ACC112 (cell line): Measurements from ENCODE around the gene DNAJC15.

Source experiments
- H2AFZ ChIP-seq: fragments of 200-600 bp; sonication (generic); one replicate; pipeline ENCODE4 v1.6.0; 2017; ENCODE audit warnings: antibody characterized with exemption, low read length; ENCODE audit not compliant: unreplicated experiment
- H3K27ac ChIP-seq: fragments of 200-600 bp; sonication (generic); 2 replicates; pipeline ENCODE4 v1.5.1; 2014; ENCODE audit warnings: low read depth, mild to moderate bottlenecking, antibody characterized with exemption, low read length, moderate library complexity
- H3K27me3 ChIP-seq: fragments of 200-600 bp; sonication (generic); 2 replicates; pipeline ENCODE4 v1.6.1; 2014; ENCODE audit warnings: mild to moderate bottlenecking, antibody characterized with exemption, low read length, moderate library complexity, mixed read lengths; ENCODE audit not compliant: insufficient read depth
- H3K36me3 ChIP-seq: fragments of 200-600 bp; sonication (generic); 2 replicates; pipeline ENCODE4 v1.6.1; 2016; ENCODE audit warnings: mild to moderate bottlenecking, antibody characterized with exemption, low read length, moderate library complexity, mixed read lengths; ENCODE audit not compliant: insufficient read depth
- H3K4me1 ChIP-seq: fragments of 200-600 bp; sonication (generic); one replicate; pipeline ENCODE4 v1.6.1; 2016; ENCODE audit warnings: low read length, mixed read lengths; ENCODE audit not compliant: insufficient read depth, unreplicated experiment, control insufficient read depth
- H3K4me3 ChIP-seq: fragments of 200-600 bp; sonication (generic); 2 replicates; pipeline ENCODE4 v1.5.1; 2014; ENCODE audit warnings: mild to moderate bottlenecking, low read depth, low read length
- H3K79me2 ChIP-seq: fragments of 200-600 bp; sonication (generic); one replicate; pipeline ENCODE4 v1.6.0; 2016; ENCODE audit warnings: low read length; ENCODE audit not compliant: control insufficient read depth, unreplicated experiment, insufficient read depth

Gene DNAJC15

DNA sequence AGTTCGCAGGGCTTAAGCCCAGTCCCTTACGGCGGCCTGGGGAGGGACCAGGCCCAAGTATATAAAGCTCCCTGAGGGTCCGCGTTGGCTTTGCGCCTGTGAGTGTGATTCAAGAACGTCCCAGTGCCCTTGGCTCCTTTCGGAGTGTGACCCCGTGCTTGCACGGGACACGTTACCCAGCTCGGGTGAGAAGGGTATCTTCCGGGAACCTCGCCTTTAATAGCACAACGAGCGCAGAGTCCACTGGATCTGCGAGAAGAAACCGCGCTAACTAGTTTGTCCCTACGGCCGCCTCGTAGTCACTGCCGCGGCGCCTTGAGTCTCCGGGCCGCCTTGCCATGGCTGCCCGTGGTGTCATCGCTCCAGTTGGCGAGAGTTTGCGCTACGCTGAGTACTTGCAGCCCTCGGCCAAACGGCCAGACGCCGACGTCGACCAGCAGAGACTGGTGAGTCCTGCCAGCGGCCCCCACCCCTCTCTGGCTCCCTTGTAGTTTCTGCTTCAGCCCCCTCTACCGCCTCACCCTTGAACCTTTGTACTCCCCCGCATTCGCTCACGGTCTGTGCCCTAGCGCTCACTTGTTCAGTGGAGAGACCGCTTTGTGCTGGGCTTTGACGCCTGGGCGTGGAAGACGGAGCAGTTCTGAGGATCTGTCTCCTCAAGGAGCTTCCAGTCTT, at the start of gene DNAJC15:
Gene DNAJC15 (plus strand): TSS at position 298 of the 675 bp plus-strand sequence. CDS start 41 bp downstream, at position 339.
- Histone ChIP-seq H3K36me3 (no peaks in the 10 kb centered on the region), H2AFZ (peak within 1 kb of the TSS; percentile 95), H3K4me3 (peak within 1 kb of the TSS; percentile 86), H3K4me1 (peaks cover 22% of the 10 kb centered on the region), H3K27ac (peak within 1 kb of the TSS; percentile 76), H3K79me2 (peaks cover 33% of the 10 kb centered on the region), H3K27me3 (no peaks in the 10 kb centered on the region)

DNA sequence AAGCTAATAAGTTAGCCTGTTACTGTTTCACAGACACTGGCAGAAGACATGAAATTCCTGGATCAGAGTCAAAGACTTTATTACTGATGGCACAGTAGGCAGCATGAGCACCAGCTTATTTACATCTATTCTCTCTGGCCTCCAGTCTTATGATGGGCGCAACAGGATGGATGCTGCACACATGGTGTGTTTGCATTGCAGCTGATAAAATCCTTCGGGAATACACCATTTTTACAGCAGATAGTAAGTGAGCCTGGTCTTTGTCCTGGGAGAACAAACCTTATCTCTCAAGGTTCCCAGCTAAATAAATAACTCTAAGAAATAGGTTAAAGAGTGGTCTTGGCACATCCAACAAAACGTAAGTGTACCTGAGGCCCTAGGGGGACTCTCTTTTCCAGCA, 47.3 kb upstream of the DNAJC15 start:
- H3K27me3 ChIP-seq = no peaks in the 10 kb centered on the region
- H2AFZ ChIP-seq = no peak overlapping the region
- no peak overlapping the region for H3K27ac ChIP-seq
- H3K4me3 ChIP-seq = no peak overlapping the region
- peaks cover 27% of the 10 kb centered on the region for H3K36me3 ChIP-seq
- H3K79me2 ChIP-seq = peaks cover 55% of the 10 kb centered on the region
- peaks cover 25% of the 10 kb centered on the region for H3K4me1 ChIP-seq

DNA sequence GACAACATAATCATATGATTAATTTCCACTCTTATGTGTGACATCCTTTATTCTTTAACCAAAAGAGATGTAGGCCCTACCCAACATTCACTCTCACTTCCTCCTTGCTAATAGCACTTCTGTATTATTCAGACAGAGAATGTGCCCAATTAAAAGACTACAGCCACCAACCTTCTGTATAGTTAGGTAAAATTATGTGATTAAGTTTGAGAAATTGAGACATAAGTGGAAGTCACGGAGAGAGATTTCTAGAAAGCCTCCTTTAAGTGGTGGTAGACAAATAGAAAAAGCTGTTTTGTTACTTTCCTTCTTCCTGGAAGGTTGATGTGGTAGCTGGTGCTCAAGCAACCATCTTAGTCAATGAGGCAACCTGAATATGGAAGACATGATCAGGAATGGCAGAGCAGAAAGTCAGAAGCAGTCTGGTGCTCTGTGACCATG, 46.1 kb upstream of the DNAJC15 start:
- peaks cover 25% of the 10 kb centered on the region for H3K4me1 ChIP-seq
- H3K79me2 ChIP-seq = peaks cover 62% of the 10 kb centered on the region
- peaks cover 27% of the 10 kb centered on the region for H3K36me3 ChIP-seq
- H3K27me3 ChIP-seq = no peaks in the 10 kb centered on the region
- no peak overlapping the region for H2AFZ ChIP-seq
- no peak overlapping the region for H3K4me3 ChIP-seq
- H3K27ac ChIP-seq = no peak overlapping the region

DNA sequence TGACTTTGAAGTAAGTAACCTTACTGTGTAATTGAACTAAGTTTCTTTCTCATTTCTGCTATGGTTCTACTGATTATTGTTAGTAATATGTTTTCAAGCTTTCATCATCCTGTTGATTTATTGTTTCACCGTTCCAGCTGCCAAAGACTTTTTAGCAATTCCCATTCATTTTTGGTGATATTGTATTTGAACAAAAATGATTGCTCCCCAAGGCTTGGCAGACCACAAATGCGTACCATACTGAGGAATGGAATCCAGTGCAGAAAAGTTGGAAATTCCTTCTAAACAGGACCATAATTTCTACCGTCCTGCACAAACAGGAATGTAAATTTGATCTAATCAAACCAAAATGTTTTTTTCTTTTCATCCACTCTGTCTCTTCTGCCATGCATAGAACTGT, 42.1 kb upstream of the DNAJC15 start:
- Histone ChIP-seq H2AFZ (no peak overlapping the region), H3K79me2 (peaks cover 77% of the 10 kb centered on the region), H3K27ac (peak overlapping the region; percentile 26; the same call in 1 of the 2 replicates), H3K4me3 (0 out of 2 replicates have a peak overlapping the region, but pooled peaks have one; percentile 2), H3K4me1 (peaks cover 47% of the 10 kb centered on the region), H3K36me3 (peaks cover 15% of the 10 kb centered on the region; the same call in 1 of the 2 replicates), H3K27me3 (no peaks in the 10 kb centered on the region)

DNA sequence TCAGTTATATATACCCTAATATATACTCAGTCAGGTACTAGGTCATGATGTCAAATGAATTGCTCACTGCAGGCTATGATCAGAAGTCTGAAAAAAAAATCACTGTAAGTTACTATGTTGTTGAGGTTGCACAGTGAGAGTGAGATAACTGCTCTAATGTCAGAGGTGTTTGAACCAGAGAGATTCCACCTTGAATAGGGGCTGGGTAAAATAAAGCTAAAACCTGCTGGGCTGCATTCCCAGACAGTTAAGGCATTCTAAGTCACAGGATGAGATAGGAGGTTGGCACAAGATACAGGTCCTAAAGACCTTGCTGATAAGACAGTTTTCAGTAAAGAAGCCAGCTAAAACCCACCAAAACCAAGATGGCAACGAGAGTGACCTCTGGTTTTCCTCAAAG, 41.5 kb upstream of the DNAJC15 start:
- 0 out of 2 replicates have a peak overlapping the region, but pooled peaks have one; percentile 2 for H3K4me3 ChIP-seq
- H2AFZ ChIP-seq = no peak overlapping the region
- no peaks in the 10 kb centered on the region for H3K27me3 ChIP-seq
- H3K27ac ChIP-seq = peak overlapping the region; percentile 26; the same call in 1 of the 2 replicates
- H3K4me1 ChIP-seq = peaks cover 47% of the 10 kb centered on the region
- peaks cover 13% of the 10 kb centered on the region; the same call in 1 of the 2 replicates for H3K36me3 ChIP-seq
- H3K79me2 ChIP-seq = peaks cover 77% of the 10 kb centered on the region

DNA sequence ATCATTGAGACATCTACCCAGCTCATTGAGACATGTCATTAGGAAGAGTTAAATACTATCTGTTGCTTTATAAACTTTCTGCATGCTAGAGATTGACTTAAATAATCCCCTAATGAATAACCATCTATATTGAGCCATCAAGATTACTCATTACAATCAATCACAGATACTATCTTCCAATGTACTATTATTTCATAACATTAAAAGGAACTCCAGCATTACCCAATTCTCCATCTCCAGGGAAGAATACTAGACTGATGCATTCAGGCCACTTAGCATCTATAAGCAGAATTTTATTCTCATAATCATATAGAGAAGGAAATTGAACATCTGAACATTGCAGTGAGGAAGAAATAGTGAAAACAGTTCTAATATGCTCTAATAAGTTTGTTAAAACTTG, 39.4 kb upstream of the DNAJC15 start:
- H3K4me1 ChIP-seq = peaks cover 48% of the 10 kb centered on the region
- peaks cover 7% of the 10 kb centered on the region for H3K36me3 ChIP-seq
- H3K27ac ChIP-seq = 0 out of 2 replicates have a peak overlapping the region, but pooled peaks have one; percentile 10
- H2AFZ ChIP-seq = no peak overlapping the region
- peaks cover 86% of the 10 kb centered on the region for H3K79me2 ChIP-seq
- H3K27me3 ChIP-seq = no peaks in the 10 kb centered on the region
- H3K4me3 ChIP-seq = no peak overlapping the region

DNA sequence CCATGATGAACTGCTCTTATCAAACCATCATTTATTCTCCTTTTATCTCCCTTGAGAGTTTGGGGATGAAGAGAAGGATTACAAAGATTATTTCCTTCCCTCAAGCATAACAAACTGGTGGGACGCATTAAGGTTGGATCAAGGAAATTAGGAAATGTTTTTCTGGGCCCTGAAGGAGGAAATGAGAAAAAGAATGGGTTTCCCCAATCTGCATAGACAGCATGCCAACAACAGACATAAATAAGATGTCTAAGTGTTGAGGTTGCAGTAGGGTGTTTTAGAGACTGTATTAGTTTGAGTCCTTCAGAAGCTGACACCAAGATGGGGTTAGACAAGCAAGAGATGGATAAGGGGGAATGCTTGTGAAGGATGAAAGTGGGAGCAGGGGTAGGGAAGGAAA, 38.7 kb upstream of the DNAJC15 start:
- H3K4me3 ChIP-seq = no peak overlapping the region
- no peaks in the 10 kb centered on the region for H3K27me3 ChIP-seq
- H3K4me1 ChIP-seq = peaks cover 50% of the 10 kb centered on the region
- H3K36me3 ChIP-seq = peaks cover 4% of the 10 kb centered on the region; the same call in 1 of the 2 replicates
- no peak overlapping the region for H2AFZ ChIP-seq
- peak overlapping the region; percentile 10; the same call in 1 of the 2 replicates for H3K27ac ChIP-seq
- peaks cover 89% of the 10 kb centered on the region for H3K79me2 ChIP-seq

DNA sequence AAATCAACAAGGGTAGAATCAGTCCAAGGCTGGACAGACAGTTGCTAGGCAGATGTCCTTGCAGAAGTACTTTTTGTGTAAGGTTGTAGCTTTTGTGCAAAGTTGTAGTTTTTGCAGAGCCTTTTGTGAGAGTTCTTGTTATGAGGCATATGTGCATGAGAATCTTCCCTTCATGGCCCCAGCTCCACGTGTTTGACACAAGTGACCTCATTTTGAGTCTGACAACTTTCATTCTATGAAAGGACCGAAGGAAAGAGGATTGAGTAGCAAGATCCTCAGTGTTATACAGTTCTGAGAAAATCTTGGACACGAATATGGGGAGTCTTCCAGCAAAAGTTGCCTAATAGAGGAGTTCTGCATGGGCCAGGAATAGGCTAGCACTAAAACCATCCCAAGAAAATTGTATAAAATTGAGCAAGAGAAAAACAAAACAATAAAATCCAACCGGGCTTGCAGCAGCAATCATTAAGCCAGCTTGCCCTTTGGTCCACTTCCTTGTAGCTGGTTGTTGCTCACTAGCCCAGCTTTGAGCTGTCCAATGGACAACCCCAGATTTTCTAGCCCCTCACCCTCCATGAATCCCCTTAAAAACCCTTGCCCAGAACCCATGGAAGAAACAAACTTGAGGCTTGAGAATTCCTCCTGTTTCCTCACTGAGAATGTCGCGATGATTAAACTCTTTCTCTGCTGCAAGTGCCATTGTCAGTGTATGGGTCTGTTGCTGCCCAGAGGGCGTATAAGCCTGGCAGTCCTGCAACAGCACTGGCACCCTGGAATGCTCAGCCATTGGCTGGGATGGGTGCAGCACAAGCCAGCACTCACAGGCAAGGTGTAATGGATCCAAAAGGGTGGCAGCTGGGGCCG, 37.8 kb upstream of the DNAJC15 start:
- Histone ChIP-seq H3K27ac (peak overlapping the region; percentile 10; the same call in 1 of the 2 replicates), H3K36me3 (no peaks in the 10 kb centered on the region; the same call in 1 of the 2 replicates), H3K4me1 (peaks cover 50% of the 10 kb centered on the region), H3K4me3 (no peak overlapping the region), H3K79me2 (peaks cover 89% of the 10 kb centered on the region), H2AFZ (no peak overlapping the region), H3K27me3 (no peaks in the 10 kb centered on the region)

DNA sequence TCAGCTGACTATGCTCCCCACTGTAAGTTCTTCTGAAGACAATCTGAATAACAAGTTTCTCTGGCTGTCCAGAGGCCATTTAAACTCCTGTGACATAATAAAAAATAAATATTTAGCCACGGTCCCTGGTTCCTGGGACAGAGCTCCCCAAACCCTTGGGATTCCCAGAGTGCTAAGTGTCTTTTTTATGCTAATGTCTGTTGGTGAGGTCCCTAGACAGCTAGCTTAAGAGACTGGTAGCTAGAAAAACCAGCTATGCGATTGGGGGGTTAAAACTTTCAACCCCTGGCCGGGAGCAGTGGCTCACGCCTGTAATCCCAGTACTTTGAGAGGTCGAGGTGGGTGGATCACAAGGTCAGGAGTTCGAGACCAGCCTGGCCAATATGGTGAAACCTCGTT, 37.2 kb upstream of the DNAJC15 start:
- H2AFZ ChIP-seq = no peak overlapping the region

DNA sequence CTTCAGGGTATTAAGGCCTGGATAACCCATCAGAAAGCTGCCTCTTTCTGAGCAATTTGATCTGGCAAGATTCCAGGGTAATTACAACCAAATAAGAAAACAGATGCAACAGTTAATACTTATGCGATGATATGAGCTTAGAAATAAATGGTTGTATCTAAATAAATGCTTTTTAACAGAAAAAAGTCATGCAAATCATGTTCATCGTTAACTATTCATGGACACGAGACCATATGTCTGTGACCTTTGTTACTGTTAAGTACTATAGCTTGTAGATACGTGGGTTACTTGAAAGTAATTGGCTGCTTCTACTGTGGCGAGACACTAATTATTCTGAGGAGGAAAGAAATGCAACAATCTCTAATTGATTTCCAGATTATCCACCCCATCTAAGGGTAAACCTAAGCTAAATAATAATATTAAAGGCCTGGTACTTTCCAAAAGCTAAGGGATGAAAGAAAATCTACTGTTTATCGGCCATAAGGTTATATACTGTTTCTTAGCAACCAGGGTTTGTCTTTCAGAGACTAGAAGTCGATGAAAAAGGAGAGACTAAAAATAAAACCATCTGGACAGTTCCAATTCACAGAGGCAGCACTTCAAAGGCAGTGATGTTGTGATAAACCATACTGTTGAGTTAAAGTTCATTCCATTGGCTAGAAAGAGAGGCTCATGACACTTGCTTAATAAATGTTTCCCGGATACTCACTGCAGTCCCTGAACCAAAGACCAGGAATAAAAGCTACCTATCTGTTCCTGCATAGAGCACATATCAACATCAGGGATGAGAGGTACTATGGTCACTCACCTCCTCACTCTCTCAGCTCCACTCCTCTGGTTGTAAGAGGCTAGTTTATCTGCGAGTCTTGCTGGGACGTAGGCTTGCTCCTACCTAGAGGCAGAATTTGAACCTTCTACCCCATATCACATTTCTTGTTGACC, 32.8 kb upstream of the DNAJC15 start:
- H3K36me3 ChIP-seq = no peaks in the 10 kb centered on the region; the same call in 1 of the 2 replicates
- H2AFZ ChIP-seq = no peak overlapping the region
- H3K4me3 ChIP-seq = peak overlapping the region; percentile 90
- H3K27me3 ChIP-seq = no peaks in the 10 kb centered on the region
- peak overlapping the region; percentile 84 for H3K27ac ChIP-seq
- peaks cover 22% of the 10 kb centered on the region for H3K4me1 ChIP-seq
- H3K79me2 ChIP-seq = peaks cover 72% of the 10 kb centered on the region

More for the DNA sequence above, 37.2 kb upstream of the DNAJC15 start:
- Histone ChIP-seq H3K4me1 (peaks cover 50% of the 10 kb centered on the region), H3K79me2 (peaks cover 92% of the 10 kb centered on the region), H3K4me3 (no peak overlapping the region), H3K36me3 (no peaks in the 10 kb centered on the region; the same call in 1 of the 2 replicates), H3K27ac (no peak overlapping the region), H3K27me3 (no peaks in the 10 kb centered on the region)
